ENCODE data around the gene SLC16A4.

The SLC16A4 gene

DNA sequence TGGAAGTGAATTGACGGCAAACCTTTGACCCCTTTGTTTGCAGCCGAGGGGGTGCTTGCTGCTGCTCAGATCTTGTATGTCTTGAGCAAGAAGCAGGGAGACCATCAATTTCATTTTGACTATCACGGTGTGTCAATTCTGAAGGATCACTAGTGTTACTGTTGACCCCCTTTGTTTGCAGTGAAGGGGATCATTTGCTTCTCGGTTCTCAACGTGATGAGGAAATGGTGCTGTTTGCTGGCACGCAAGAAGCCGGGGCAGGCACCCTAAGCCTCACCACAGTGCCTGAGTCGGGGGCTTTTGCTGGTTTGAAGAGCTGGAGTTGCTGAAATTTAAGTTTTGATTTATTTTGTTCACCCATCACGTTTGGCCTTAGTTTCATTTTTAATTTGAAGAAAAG, 44.1 kb downstream of the SLC16A4 start:
- Histone ChIP-seq H2AFZ (ENCODE audit: low read length) (no peak overlapping the region), H3K27me3 (replicated peaks; ENCODE audit: insufficient read depth, low read length) (no peaks in the 10 kb centered on the region), H3K79me2 (ENCODE audit: low read length) (peaks cover 98% of the 10 kb centered on the region), H3K27ac (ENCODE audit: low read length) (no peak overlapping the region), H3K4me3 (ENCODE audit: low read length) (no peak overlapping the region), H3K4me1 (ENCODE audit: low read length) (no peaks in the 10 kb centered on the region), H3F3A (ENCODE audit: insufficient read depth, low read length) (no peaks in the 10 kb centered on the region), H4K20me1 (ENCODE audit: insufficient read depth, low read length) (peaks cover 22% of the 10 kb centered on the region), H3K9ac (ENCODE audit: low read length) (no peak overlapping the region), H3K9me3 (replicated peaks; ENCODE audit: insufficient read depth, low read length) (no peaks in the 10 kb centered on the region), H3K9me2 (replicated peaks; ENCODE audit: insufficient read depth, low read length) (no peaks in the 10 kb centered on the region), H3K36me3 (replicated peaks; ENCODE audit: insufficient read depth, low read length) (no peaks in the 10 kb centered on the region; the same call in 1 of the 2 replicates), H3K4me2 (ENCODE audit: low read depth, low read length) (no peak overlapping the region)
- DNase-seq = no peak
- no peak for TF ChIP-seq EZH2 (optimal IDR thresholded peaks at IDR 0.05; ENCODE audit: low read depth, low read length)
- no peak for TF ChIP-seq EZH2phosphoT487 (IDR thresholded peaks at IDR 0.05; ENCODE audit: low read length)
- TF ChIP-seq, protein P1, sequence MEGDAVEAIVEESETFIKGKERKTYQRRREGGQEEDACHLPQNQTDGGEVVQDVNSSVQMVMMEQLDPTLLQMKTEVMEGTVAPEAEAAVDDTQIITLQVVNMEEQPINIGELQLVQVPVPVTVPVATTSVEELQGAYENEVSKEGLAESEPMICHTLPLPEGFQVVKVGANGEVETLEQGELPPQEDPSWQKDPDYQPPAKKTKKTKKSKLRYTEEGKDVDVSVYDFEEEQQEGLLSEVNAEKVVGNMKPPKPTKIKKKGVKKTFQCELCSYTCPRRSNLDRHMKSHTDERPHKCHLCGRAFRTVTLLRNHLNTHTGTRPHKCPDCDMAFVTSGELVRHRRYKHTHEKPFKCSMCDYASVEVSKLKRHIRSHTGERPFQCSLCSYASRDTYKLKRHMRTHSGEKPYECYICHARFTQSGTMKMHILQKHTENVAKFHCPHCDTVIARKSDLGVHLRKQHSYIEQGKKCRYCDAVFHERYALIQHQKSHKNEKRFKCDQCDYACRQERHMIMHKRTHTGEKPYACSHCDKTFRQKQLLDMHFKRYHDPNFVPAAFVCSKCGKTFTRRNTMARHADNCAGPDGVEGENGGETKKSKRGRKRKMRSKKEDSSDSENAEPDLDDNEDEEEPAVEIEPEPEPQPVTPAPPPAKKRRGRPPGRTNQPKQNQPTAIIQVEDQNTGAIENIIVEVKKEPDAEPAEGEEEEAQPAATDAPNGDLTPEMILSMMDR (IDR thresholded peaks at IDR 0.05; ENCODE audit: low read length) = no peak

DNA sequence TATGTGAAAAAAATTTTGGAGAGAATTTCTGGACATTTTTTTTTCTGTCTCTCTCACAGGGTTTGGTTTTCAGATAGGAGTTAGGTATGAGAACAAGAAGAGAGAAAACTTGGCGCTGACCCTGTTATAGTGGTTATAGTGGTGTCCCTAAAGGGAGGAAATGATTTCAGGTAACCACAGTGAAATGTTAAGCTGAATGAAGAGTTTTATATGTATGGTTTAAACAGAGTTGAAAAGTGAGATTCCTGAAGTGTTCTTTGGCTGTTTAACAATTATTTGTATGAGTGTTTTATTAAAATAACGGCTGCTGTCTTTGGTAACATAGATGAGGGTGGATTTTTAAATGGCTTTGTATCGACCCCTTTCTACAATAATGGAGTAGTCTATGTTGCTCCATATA, 45.3 kb downstream of the SLC16A4 start:
- Histone ChIP-seq H3K36me3 (replicated peaks; ENCODE audit: insufficient read depth, low read length) (no peaks in the 10 kb centered on the region; the same call in none of the 2 replicates), H3K4me3 (ENCODE audit: low read length) (no peak overlapping the region), H3K9ac (ENCODE audit: low read length) (no peak overlapping the region)

DNA sequence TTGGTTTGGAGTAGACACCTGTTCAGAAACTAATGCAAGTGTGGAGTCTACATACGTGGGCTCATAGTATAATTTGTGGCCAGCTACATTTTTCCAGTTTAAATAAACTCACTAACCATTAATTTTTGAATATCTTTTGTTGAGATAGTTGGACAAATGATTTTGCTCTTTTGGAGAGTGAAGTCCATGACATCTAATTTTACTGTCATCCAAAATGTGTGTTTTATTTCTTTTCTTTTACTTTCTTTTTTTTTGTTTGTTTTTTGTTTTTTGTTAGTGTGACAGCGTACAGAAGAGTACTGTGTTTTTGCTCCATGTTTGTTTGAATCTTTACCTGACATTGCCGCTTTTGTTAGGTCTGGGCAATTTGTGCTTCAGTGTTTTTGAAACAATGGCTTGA, 46.7 kb downstream of the SLC16A4 start:
- H3K79me2 ChIP-seq (ENCODE audit: low read length) = peaks cover 98% of the 10 kb centered on the region
- no peak overlapping the region for H3K4me3 ChIP-seq (ENCODE audit: low read length)
- no peak overlapping the region for H3K9ac ChIP-seq (ENCODE audit: low read length)
- peak overlapping the region; percentile 18; the same call in 1 of the 2 replicates for H3K27ac ChIP-seq (ENCODE audit: low read length)
- no peaks in the 10 kb centered on the region for H3K9me3 ChIP-seq (replicated peaks; ENCODE audit: insufficient read depth, low read length)
- H3K4me1 ChIP-seq (ENCODE audit: low read length) = peaks cover 10% of the 10 kb centered on the region; the same call in 1 of the 2 replicates
- peaks cover 23% of the 10 kb centered on the region for H4K20me1 ChIP-seq (ENCODE audit: insufficient read depth, low read length)
- no peak overlapping the region for H2AFZ ChIP-seq (ENCODE audit: low read length)
- H3F3A ChIP-seq (ENCODE audit: insufficient read depth, low read length) = no peaks in the 10 kb centered on the region
- TF ChIP-seq EZH2phosphoT487 (IDR thresholded peaks at IDR 0.05; ENCODE audit: low read length) = no peak
- TF ChIP-seq, protein P1 (IDR thresholded peaks at IDR 0.05; ENCODE audit: low read length) = no peak
- no peak for DNase-seq
- H3K9me2 ChIP-seq (replicated peaks; ENCODE audit: insufficient read depth, low read length) = no peaks in the 10 kb centered on the region
- H3K36me3 ChIP-seq (replicated peaks; ENCODE audit: insufficient read depth, low read length) = no peaks in the 10 kb centered on the region; the same call in none of the 2 replicates
- H3K4me2 ChIP-seq (ENCODE audit: low read depth, low read length) = peak overlapping the region; percentile 76; the same call in 1 of the 2 replicates
- H3K27me3 ChIP-seq (replicated peaks; ENCODE audit: insufficient read depth, low read length) = no peaks in the 10 kb centered on the region

More for the DNA sequence above, 45.3 kb downstream of the SLC16A4 start:
- Histone ChIP-seq H2AFZ (ENCODE audit: low read length) (no peak overlapping the region), H3K27ac (ENCODE audit: low read length) (no peak overlapping the region), H3K27me3 (replicated peaks; ENCODE audit: insufficient read depth, low read length) (no peaks in the 10 kb centered on the region), H3F3A (ENCODE audit: insufficient read depth, low read length) (no peaks in the 10 kb centered on the region), H3K79me2 (ENCODE audit: low read length) (peaks cover 100% of the 10 kb centered on the region), H3K4me1 (ENCODE audit: low read length) (peaks cover 9% of the 10 kb centered on the region; the same call in 1 of the 2 replicates), H3K4me2 (ENCODE audit: low read depth, low read length) (no peak overlapping the region), H3K9me2 (replicated peaks; ENCODE audit: insufficient read depth, low read length) (no peaks in the 10 kb centered on the region), H3K9me3 (replicated peaks; ENCODE audit: insufficient read depth, low read length) (no peaks in the 10 kb centered on the region), H4K20me1 (ENCODE audit: insufficient read depth, low read length) (peaks cover 23% of the 10 kb centered on the region)
- TF ChIP-seq EZH2phosphoT487 (IDR thresholded peaks at IDR 0.05; ENCODE audit: low read length) (no peak), EZH2 (optimal IDR thresholded peaks at IDR 0.05; ENCODE audit: low read depth, low read length) (no peak)
- TF ChIP-seq, protein P1 (IDR thresholded peaks at IDR 0.05; ENCODE audit: low read length) = no peak
- no peak for DNase-seq
